GM12892 (cell line): ENCODE data around the gene PHYHIPL.

Experiments
- POLR2A ChIP-seq: IDR thresholded peaks from 2 replicates; pipeline ENCODE4 v1.6.1; 2011; ENCODE audit warnings: low read depth, low read length, control low read depth
- POLR2AphosphoS5 ChIP-seq: IDR thresholded peaks from 2 replicates; pipeline ENCODE4 v1.6.1; 2011; ENCODE audit warnings: low read depth, low read length, control low read depth
- TAF1 ChIP-seq: IDR thresholded peaks from 2 replicates; pipeline ENCODE4 v1.6.1; 2011; ENCODE audit warnings: low read depth, mild to moderate bottlenecking, control low read depth, low read length, borderline replicate concordance

DNA sequence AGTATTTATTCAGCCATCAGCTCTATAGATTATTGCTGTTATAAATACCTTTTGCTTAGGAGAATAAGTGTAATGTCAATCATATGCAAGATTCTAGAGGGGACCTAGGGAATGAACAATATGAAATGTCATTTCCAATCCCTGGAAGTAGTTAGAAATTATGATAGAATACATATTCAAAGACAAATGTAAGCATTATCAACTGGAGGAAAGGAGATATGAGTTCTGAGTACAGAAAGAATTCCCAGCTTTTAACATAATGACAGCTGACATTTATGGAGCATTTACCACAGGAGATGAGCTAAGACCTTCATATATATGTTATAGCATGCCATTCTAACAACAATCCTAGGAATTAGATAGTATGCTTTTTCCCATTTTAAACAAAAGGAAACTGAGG is 99.7 kb downstream of the PHYHIPL start:
- TF ChIP-seq POLR2A = no peak
- TF ChIP-seq TAF1 = no peak
- TF ChIP-seq POLR2AphosphoS5 = no peak
